B cell (primary cell): ENCODE measurements around the gene STMN1.

Experiments
- CTCF ChIP-seq: fragments of 200-600 bp; IDR thresholded peaks from one replicate; pipeline ENCODE4 v1.8.0; 2022; ENCODE audit warnings: antibody characterized with exemption, mild to moderate bottlenecking
- EZH2 ChIP-seq: IDR thresholded peaks from 2 replicates; pipeline ENCODE4 v1.6.1; 2012; ENCODE audit warnings: borderline replicate concordance, low read depth, mild to moderate bottlenecking, moderate library complexity, low read length; ENCODE audit not compliant: insufficient read depth, poor library complexity, severe bottlenecking

- TF ChIP-seq CTCF (no peak), EZH2 (no peak)
Observed at GRCh38 chr1:25893116-25893515, 13.1 kb downstream of the STMN1 start.
